Ovary (tissue), 9 donors: ENCODE measurements around the gene PEPD. TPM values are rescaled to one million over a fixed set of nuclear protein-coding genes. Genes with fewer than 3 reads are reported as not detected.

Source experiments
- DNase-seq, 5 donors: peaks; one replicate each; pipeline ENCODE4 v3.0.0-alpha.2; 2019 to 2020
- H3K27ac ChIP-seq, 2 donors: fragments of 200-600 bp; one replicate each; pipeline versions ENCODE4 v1.5.1 to v1.8.0; 2019 to 2022
- H3K27me3 ChIP-seq: fragments of 200-600 bp; one replicate; pipeline ENCODE4 v1.8.0; 2022
- H3K36me3 ChIP-seq: fragments of 200-600 bp; sonication (generic); one replicate; pipeline ENCODE4 v1.5.1; 2019
- H3K4me1 ChIP-seq: one replicate; pipeline ENCODE4 v1.8.1; 2013; ENCODE audit warnings: mild to moderate bottlenecking, moderate library complexity; ENCODE audit not compliant: insufficient read depth
- H3K4me3 ChIP-seq: fragments of 200-600 bp; sonication (generic); one replicate; pipeline ENCODE4 v1.5.1; 2017
- H3K9me3 ChIP-seq, 2 donors: fragments of 200-600 bp in 1 of 2; sonication (generic) in 1 of 2; one replicate each; pipeline versions ENCODE4 v1.5.1 to v1.8.1; 2013 to 2019; ENCODE audit warnings: mild to moderate bottlenecking in 1 of 2, moderate library complexity in 1 of 2
- EP300 ChIP-seq: sonication (generic); formaldehyde crosslinking; IDR thresholded peaks from one replicate; pipeline ENCODE4 v1.6.1; 2017; ENCODE audit warnings: antibody characterized with exemption
- POLR2A ChIP-seq: fragments of 450-650 bp; IDR thresholded peaks from one replicate; pipeline ENCODE4 v1.6.1; 2017; ENCODE audit warnings: antibody characterized with exemption, mild to moderate bottlenecking, moderate library complexity
- WGBS, 3 donors: extraction: QIAGEN DNeasy Blood & Tissue Kit in 1 of 3; methylation state at CpG; one replicate each; pipeline versions ENCODE4 v1.1.5 to v1.1.7; 2013 to 2017; 5-methylcytosine and 5-hydroxymethylcytosine counted together
- intact Hi-C, 4 donors: fragments of 100-400 bp; cut with DNase I; formaldehyde crosslinking; loops; one replicate each; pipeline versions ENCODE4 v1.11.0 to v1.15.1; 2022 to 2023
- polyA plus RNA-seq, 2 donors: library from polyadenylated mRNA; stranded (reverse); fragments of 200-250 nt in 1 of 2; fragments of 350-450 nt in 1 of 2; fragmentation: Illumina TruSeq in 1 of 2; extraction: RNeasy Lipid Tissue Mini Kit (QIAGEN cat#74804) in 1 of 2; gene quantifications; one replicate each; pipeline ENCODE4 v1.2.3, GENCODE V29; 2013 to 2014
- total RNA-seq, 7 donors: library from RNA; depleted of rRNA in 2 of 7; stranded (reverse); fragments of >200 nt in 2 of 7; fragmentation: NEBNext Ultra II Directional in 3 of 7; extraction: Animal tissue kit (Norgen Biotek cat#: 25700) in 3 of 7; gene quantifications; one replicate each; pipeline versions ENCODE4 v1.1.0 to v1.2.4, GENCODE V29; 2016 to 2023
- TF ChIP-seq, protein P1 (sequence below), 3 donors: fragments of 450-650 bp in 2 of 3; fragments of 200-600 bp in 1 of 3; IDR thresholded peaks; one replicate each; pipeline versions ENCODE4 v1.5.1 to v1.8.0; 2016 to 2022; ENCODE audit warnings: antibody characterized with exemption in 3 of 3, mild to moderate bottlenecking in 1 of 3
- donor health status: DM: no; HTN: no; CAD: no; lungs with moderate emphysema.
- donor health status: DM: no; HTN: no; CAD: no.
- donor health status: Bipolar disorder and iron deficiency.
- donor health status: DM: yes; HTN: yes; CAD: no.
- donor health status: DM: no; HTN: no; CAD: no.
- donor health status: DM: yes; HTN: yes; CAD: no.

PEPD gene
- total and polyA plus RNA-seq, 9 donors: 38.7 to 66.9 (median 58.9) TPM

- WGBS, 3 donors: 69 to 77% (median 76%) methylated on average over 17 of the region's 17 CpGs
Observed at GRCh38 chr19:33429891-33430673, 91.5 kb downstream of the PEPD start.

GRCh38 chr19:33428627-33429125 is 92.9 kb downstream of the PEPD start:
- Histone ChIP-seq H3K36me3 (no peaks in the 10 kb centered on the region), H3K4me1 (no peaks in the 10 kb centered on the region), H3K27ac (no peak overlapping the region), H3K4me3 (no peak overlapping the region), H3K9me3 (no peaks in the 10 kb centered on the region), H3K27me3 (no peaks in the 10 kb centered on the region)
- TF ChIP-seq POLR2A (no peak), EP300 (no peak)
- TF ChIP-seq, protein P1, sequence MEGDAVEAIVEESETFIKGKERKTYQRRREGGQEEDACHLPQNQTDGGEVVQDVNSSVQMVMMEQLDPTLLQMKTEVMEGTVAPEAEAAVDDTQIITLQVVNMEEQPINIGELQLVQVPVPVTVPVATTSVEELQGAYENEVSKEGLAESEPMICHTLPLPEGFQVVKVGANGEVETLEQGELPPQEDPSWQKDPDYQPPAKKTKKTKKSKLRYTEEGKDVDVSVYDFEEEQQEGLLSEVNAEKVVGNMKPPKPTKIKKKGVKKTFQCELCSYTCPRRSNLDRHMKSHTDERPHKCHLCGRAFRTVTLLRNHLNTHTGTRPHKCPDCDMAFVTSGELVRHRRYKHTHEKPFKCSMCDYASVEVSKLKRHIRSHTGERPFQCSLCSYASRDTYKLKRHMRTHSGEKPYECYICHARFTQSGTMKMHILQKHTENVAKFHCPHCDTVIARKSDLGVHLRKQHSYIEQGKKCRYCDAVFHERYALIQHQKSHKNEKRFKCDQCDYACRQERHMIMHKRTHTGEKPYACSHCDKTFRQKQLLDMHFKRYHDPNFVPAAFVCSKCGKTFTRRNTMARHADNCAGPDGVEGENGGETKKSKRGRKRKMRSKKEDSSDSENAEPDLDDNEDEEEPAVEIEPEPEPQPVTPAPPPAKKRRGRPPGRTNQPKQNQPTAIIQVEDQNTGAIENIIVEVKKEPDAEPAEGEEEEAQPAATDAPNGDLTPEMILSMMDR (IDR thresholded peaks at IDR 0.05): no peak
- WGBS, 3 donors: 90 to 94% (median 90%) methylated on average over 5 of the region's 5 CpGs
- no peak for DNase-seq
- intact Hi-C loops: loop anchor here in 1 of 4 donors (5.0 kb wide), 1 partner anchor 339 kb away; no protein-coding TSS in a partner anchor

More at GRCh38 chr19:33429891-33430673, 91.5 kb downstream of the PEPD start:
- H3K4me1 ChIP-seq: no peaks in the 10 kb centered on the region
- no peaks in the 10 kb centered on the region for H3K27me3 ChIP-seq
- no peaks in the 10 kb centered on the region for H3K36me3 ChIP-seq
- DNase-seq: peak in 2 of 5 donors; percentile 3 to 8
- no peak for TF ChIP-seq EP300
- TF ChIP-seq, protein P1 (IDR thresholded peaks at IDR 0.05): no peak
- no peak for TF ChIP-seq POLR2A
- intact Hi-C loops: loop anchor here (5.0 to 10.0 kb wide), 3 partner anchors 337 to 345 kb away; no protein-coding TSS in a partner anchor
- no peaks in the 10 kb centered on the region for H3K9me3 ChIP-seq
- no peak overlapping the region for H3K4me3 ChIP-seq
- H3K27ac ChIP-seq: no peak overlapping the region

GRCh38 chr19:33427801-33428626 is 93.6 kb downstream of the PEPD start:
- peak in 1 of 5 donors; percentile 7 for DNase-seq
- Histone ChIP-seq H3K27me3 (no peaks in the 10 kb centered on the region), H3K4me1 (no peaks in the 10 kb centered on the region), H3K27ac (no peak overlapping the region), H3K36me3 (no peaks in the 10 kb centered on the region), H3K4me3 (no peak overlapping the region), H3K9me3 (no peaks in the 10 kb centered on the region)
- WGBS, 3 donors: 84 to 89% (median 88%) methylated on average over 22 of the region's 22 CpGs
- intact Hi-C loops: loop anchor here in 1 of 4 donors (5.0 kb wide), 1 partner anchor 339 kb away; no protein-coding TSS in a partner anchor
- TF ChIP-seq EP300: no peak
- TF ChIP-seq POLR2A: no peak
- TF ChIP-seq, protein P1 (IDR thresholded peaks at IDR 0.05): no peak
